ENCODE measurements around the gene SSTR3.
"Not testable (repeated sequence)": the region's sequence is repeated elsewhere in the genome, so short reads cannot be mapped to it uniquely, and the experiment has no call there.

The SSTR3 gene

GRCh38 chr22:37212174-37212906, at the start of gene SSTR3:
TSS of gene SSTR3 (minus strand) at chr22:37212477. CDS start at chr22:37207803, 4,674 bp downstream.
- DNase-seq: no peak

- DNase-seq: no peak
These were observed 48.6 kb upstream of the SSTR3 start for GRCh38 chr22:37260901-37261336.

DNA sequence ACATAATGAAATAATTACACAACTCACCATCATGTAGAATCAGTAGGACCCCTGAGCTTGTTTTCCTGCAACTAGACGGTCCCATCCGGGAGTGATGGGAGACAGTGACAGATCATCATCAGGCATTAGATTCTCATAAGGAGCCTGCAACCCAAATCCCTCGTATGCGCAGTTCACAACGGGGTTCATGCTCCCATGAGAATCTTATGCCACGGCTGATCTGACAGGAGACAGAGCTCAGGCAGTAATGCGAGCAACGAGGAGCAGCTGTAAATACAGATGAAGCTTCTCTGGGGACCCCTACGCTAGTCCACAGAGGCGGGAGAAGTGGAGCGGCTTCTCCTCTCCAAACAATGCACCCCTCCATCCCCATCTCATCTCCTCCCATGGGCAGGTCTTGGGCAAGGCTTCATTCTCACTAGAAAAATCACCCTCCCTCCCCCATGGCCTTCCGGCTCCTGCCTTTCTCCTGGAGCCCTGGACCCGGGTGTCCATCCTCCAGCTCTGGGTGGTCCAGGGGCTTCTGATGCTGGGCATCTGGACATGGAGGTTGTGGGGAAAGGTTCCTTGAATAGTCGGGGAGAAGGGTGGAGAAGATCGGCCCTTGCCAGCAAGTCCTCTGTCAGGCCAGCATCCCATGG, 48.0 kb upstream of the SSTR3 start:
- no peak for DNase-seq

DNA sequence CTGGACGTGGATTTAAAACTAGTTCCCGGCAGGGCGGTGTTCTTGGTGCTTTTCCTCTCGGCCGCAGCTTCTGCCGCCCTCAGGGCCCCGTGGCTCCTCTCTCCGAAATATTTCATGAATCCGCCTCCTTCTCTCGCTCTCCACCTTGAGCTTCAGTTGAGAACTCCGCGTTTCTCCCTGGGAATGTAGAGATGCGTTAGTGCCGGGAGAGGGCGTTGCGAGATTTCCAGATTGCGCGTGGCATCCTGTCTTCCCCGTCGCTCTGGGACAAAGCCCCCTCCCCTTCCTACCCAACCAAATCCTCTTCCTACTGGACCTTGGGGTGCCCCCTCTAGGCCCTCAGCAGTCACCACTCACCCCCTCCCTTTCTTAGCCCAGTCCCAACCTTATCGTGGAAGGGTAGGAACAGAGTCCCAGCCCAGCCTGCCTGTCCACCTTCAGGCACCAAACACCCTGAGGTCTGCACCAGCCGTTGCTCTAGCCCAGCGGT, 47.3 kb upstream of the SSTR3 start:
- DNase-seq: no peak

GRCh38 chr22:37258753-37259401, 46.6 kb upstream of the SSTR3 start:
- no peak for DNase-seq

DNA sequence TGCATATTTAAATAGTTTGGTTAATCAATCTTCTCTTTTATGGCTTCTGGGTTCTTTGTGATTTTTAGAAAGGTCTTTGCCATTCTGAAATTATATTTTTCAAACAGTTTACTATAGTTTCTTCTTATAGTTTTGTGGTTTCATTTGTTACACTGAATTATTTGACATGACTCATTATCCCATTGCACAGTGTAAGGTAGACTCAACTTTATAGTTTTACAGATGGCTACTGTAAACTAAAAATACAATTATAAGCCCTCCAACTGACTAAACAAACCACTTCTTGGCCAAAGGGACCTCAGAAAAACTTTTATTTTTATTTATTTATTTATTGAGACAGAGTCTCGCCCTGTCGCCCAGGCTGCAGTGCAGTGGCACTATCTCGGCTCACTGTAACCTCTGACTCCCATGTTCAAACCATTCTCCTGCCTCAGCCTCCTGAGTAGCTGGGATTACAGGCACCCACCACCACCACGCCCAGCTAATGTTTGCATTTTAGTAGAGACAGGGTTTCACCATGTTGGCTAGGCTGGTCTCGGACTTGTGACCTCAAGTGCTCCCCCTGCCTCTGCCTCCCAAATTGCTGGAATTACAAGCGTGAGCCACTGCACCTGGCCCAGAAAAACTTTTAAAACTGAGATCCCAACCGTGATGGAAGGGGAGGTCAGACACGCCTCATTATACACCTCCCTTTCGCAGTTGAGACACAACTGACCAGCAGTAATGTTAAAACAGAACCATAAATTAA, 45.9 kb upstream of the SSTR3 start:
- DNase-seq: no peak

- DNase-seq: no peak
These were observed 43.9 kb upstream of the SSTR3 start for GRCh38 chr22:37256075-37256726.

DNA sequence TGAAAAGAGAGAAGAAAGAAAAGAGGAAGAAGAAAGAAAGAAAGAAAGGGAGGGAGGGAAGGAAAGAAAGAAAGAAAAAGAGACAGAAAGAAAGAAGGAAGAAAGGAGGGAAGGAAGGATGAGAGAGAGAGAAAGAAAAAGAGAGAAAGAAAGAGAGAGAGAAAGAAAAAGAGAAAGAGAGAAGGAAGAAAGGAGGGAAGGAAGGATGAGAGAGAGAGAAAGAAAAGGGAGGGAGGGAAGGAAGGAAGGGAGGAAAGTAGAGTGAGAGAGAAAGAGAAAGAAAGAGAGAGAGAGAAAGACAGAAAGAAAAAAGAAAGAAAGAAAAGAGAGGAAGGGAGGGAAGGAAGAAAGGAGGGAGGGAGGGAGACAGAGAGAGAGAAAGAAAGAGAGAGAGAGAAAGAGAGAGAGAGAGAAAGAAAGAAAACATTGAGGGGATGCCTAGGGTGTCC, 43.3 kb upstream of the SSTR3 start:
- no peak for DNase-seq

DNA sequence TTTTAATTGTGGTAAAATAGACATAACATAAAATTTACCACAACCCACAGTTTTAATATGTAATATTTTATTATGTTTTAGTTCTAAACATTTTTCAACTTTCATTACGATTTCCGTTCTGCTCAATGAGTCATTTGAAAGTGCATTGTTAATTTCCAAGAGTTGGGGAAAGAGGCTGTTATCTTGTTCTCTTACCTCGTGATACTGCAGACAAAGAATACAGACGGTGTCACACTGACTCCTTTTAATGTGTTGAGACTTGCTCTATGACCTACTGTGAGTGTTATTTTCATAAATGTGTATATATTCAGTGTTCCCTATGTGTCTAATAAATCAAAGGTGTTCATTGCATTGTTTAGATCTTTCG, 42.6 kb upstream of the SSTR3 start:
- no peak for DNase-seq

- no peak for DNase-seq
These were observed 42.1 kb upstream of the SSTR3 start for GRCh38 chr22:37254209-37254866.

DNA sequence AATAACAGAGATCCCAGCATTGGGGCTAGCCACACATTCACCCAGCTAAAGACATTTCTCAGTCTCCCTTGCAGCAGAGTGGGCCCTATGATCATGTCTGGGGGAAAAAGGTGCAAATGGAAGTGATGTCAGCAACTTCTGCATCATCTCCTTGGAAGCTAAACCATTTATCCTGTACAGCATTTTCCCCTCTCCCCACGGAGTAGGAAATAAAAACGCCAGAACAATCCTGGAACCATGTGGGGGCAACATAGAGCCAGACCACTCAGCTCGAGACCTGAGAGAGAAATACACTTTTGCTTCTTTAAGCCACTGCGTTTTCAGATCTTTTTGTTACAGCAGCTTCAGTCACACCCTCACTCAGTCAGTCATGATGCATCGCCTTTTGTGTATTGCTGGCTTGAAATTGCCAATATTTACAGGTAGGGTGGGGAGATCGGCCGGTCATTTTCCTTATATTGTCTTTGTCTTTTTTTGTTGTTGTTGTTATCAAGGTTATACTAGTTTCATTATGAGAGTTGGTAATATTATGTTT, 40.9 kb upstream of the SSTR3 start:
- DNase-seq: no peak

DNA sequence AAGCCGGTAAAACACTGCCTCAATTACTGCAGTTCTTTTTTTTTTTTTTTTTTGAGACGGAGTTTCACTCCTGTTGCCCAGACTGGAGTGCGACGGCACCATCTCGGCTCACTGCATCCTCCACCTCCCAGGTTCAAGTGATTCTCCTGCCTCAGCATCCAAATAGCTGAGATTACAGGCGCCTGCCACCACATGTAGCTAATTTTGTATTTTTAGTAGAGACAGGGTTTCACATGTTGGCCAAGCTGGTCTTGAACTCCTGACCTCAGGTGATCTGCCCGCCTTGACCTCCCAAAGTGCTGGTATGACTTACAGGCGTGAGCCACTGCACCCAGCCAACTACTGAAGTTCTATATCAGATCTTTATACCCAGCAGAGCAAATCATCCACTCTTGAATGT, 39.6 kb upstream of the SSTR3 start:
- DNase-seq: not testable (repeated sequence)

DNA sequence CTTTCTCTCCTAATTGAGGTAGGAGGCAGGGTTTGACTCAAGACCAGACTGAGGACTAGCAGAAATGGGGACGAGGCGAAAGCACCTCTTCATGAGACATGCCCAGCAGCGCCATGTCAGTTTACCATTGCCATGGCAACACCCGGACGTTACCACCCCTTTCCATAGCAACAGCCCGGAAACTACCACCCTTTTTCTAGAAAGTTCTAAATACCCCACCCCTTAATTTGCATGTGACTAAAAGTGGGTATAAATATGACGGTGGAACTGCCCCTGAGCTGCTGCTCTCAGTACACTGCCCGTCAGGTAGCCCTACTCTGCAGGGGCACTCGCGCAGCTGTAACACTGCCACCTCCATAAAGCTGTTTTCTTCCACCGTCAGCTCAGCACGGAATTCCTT, 37.7 kb upstream of the SSTR3 start:
- DNase-seq: no peak

- no peak for DNase-seq
These were observed 36.0 kb upstream of the SSTR3 start for GRCh38 chr22:37248251-37248650.

DNA sequence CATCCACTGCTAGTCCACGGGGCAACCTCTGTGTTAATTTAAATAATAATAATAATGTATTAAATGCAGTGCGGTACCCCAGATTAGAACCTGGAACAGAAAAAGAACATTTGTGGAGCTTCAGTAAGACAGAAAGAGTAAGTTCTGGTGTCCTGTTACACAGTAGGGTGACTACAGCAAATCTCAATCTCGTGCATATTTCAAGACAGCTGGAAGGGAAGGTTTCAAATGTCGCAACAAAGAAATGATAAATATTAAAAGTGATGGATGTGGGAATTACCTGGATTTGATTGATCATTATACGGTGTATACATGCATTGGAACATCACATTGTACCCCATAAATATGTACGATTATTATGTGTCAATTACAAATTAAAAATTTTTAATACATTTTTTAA, 33.5 kb upstream of the SSTR3 start:
- DNase-seq: no peak

GRCh38 chr22:37244922-37245722, 32.8 kb upstream of the SSTR3 start:
- DNase-seq: no peak

- DNase-seq: no peak
These were observed 32.0 kb upstream of the SSTR3 start, which contains the start of gene RAC2 for GRCh38 chr22:37244114-37244921. TSS of gene RAC2 (minus strand) at chr22:37244269. CDS start at chr22:37244148, 121 bp downstream.

DNA sequence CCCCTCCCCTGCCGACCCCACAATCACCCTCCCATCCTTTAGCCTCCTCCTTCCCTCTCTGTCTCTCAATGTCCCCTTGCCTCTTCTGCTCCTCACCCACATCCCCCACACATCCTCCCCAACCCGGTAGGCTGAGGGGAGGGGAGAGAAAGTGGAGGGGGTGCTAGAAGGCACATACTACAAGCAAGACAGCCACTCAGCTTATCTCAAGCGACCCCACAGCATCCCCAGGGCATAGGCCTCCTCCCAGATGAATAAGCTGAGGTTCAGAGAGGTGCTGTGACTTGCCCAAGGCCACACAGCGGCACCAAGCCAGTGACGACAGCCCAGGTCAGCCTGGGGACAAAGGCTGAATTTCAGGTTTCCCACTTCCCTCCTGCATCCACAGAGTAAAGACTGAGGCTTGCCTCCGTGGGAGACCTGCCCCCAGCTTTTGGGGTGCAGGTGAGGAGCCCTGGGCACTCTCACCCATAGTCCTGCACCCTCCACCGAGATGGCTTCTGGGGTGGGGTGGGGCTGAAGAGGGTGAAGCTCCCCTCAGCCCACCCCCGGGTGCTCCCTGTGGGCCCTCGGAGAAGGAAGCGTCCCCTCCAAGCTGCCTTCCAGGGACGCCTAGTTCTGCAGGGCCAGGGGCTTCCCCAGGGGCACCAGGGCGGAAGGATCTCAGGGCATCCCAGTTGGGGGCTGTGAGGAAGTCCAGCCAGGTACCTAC, 31.3 kb upstream of the SSTR3 start:
- DNase-seq: no peak

DNA sequence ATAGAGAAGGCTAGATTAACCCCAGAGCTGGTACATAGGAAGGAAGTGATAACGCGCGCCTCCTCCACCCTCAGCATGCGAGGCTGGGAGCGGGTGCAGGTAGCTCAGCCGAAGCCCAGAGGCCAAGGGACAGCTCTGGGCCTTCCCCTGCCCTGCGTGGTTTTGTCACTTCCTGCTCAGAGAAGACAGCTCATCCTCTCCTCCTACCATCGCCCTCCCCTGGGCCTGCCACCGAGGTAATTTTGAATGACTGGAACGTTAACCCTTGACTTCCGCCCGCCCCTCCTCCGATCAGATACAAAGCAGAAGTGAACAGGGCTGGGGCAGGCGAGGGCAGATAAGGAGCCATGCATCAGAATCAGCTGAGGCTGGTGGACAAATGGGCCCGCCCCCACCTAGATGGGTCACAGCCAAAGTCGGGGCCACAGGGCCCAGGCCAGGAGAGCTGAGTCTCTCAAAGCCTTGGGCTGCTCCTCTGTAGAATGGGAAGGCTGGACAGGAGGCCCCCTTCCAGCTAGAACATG, 30.2 kb upstream of the SSTR3 start:
- no peak for DNase-seq
